ENCODE results near the gene STOML3.

Gene STOML3

DNA sequence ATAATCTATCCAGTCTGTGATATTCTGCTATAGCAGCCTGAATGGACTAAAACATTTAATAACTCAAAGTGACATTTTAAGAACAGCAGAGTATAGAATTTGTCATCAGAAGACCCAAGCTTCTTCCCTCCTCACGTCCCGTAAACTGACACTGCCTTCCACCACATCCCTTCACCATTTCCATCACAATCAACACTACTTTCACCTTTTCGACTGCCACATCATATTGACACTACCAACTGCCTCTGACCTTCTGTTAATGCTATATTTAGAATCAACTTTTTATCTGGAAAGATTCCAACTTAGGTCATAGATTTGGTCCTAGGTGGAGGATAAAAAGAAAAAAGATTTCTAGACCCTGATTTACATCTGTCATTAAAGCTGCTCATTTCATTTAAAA, 39.6 kb downstream of the STOML3 start:
- TF ChIP-seq FOXP2 (optimal IDR thresholded peaks at IDR 0.05; ENCODE audit: borderline replicate concordance, extremely low read depth, extremely low read length, insufficient read depth), result no peak
- TF ChIP-seq POLR2AphosphoS5 (IDR thresholded peaks at IDR 0.05; ENCODE audit: low read depth, low read length), result no peak
- TF ChIP-seq, protein P1, sequence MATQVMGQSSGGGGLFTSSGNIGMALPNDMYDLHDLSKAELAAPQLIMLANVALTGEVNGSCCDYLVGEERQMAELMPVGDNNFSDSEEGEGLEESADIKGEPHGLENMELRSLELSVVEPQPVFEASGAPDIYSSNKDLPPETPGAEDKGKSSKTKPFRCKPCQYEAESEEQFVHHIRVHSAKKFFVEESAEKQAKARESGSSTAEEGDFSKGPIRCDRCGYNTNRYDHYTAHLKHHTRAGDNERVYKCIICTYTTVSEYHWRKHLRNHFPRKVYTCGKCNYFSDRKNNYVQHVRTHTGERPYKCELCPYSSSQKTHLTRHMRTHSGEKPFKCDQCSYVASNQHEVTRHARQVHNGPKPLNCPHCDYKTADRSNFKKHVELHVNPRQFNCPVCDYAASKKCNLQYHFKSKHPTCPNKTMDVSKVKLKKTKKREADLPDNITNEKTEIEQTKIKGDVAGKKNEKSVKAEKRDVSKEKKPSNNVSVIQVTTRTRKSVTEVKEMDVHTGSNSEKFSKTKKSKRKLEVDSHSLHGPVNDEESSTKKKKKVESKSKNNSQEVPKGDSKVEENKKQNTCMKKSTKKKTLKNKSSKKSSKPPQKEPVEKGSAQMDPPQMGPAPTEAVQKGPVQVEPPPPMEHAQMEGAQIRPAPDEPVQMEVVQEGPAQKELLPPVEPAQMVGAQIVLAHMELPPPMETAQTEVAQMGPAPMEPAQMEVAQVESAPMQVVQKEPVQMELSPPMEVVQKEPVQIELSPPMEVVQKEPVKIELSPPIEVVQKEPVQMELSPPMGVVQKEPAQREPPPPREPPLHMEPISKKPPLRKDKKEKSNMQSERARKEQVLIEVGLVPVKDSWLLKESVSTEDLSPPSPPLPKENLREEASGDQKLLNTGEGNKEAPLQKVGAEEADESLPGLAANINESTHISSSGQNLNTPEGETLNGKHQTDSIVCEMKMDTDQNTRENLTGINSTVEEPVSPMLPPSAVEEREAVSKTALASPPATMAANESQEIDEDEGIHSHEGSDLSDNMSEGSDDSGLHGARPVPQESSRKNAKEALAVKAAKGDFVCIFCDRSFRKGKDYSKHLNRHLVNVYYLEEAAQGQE (IDR thresholded peaks at IDR 0.05; ENCODE audit: insufficient read depth in 1 of 2, low read depth in 2 of 2, low read length in 2 of 2), result no peak
- no peak for TF ChIP-seq TAF1 (IDR thresholded peaks at IDR 0.05; ENCODE audit: borderline replicate concordance, insufficient read depth, low read length)
- no peak for TF ChIP-seq SIN3A (IDR thresholded peaks at IDR 0.05; ENCODE audit: borderline replicate concordance, insufficient read depth, low read length)

DNA sequence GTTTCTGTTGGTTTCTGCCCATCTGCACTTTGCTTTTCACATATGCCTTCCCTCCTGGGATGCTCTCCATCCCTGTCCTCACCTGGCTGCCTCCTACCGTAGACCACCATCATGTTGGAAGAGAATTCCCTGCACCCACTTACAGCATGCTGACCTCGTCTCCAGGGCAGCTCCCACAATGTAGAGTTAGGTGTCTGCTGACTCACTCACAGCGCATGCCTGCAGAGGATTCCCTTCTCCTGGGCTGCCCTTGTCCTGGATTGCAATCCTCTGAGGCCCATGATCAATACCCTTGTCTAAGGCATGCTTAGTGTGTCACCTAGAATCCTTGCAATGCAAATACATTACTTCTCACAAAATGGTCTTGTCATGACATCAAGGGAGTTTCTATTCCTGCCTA, 43.6 kb downstream of the STOML3 start:
- no peak for TF ChIP-seq TAF1 (IDR thresholded peaks at IDR 0.05; ENCODE audit: borderline replicate concordance, insufficient read depth, low read length)

DNA sequence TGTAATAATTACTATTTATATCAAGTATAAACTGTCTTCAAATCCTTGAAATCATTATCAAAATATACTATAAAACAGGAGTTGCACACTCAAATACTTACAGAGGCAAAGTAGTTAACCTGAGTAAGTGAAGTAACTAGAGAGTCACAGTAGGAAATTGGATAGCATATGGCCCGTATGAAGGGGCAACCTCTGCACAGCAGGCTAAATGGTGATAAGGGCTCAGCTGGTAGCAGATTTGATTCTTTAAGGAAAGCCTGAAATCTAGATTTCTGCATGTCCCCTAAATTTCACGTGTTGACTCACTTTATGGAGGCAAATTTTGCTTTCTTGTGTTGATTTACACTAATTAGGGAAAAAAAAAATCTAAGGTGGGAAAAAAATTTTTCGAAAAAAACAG, 46.4 kb downstream of the STOML3 start:
- no peak for TF ChIP-seq TAF1 (IDR thresholded peaks at IDR 0.05; ENCODE audit: borderline replicate concordance, insufficient read depth, low read length)
- no peak for TF ChIP-seq POLR2AphosphoS5 (IDR thresholded peaks at IDR 0.05; ENCODE audit: low read depth, low read length)
- no peak for TF ChIP-seq FOXP2 (optimal IDR thresholded peaks at IDR 0.05; ENCODE audit: borderline replicate concordance, extremely low read depth, extremely low read length, insufficient read depth)
- TF ChIP-seq, protein P1 (IDR thresholded peaks at IDR 0.05; ENCODE audit: insufficient read depth in 1 of 2, low read depth in 2 of 2, low read length in 2 of 2), result no peak
- no peak for TF ChIP-seq SIN3A (IDR thresholded peaks at IDR 0.05; ENCODE audit: borderline replicate concordance, insufficient read depth, low read length)

DNA sequence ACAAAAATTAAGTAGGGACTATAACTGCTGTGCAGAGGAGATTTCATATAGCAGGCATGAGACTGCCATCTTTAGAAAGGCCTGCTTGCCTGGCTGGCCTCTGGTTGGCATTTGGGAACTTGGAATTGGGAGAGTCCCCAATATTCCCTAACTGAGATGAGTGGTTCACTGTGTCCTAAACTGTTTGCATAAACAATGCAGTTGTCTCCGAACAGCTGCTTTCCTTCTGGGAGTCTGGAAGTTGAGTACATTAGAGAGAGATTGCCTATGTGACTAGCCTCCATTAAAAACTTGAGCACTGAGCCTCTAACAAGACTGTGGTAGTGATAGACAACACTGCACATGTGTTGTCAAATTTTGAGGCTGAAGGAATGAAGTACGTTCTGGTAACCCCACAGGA, 47.4 kb downstream of the STOML3 start:
- no peak for TF ChIP-seq POLR2AphosphoS5 (IDR thresholded peaks at IDR 0.05; ENCODE audit: low read depth, low read length)
- no peak for TF ChIP-seq SIN3A (IDR thresholded peaks at IDR 0.05; ENCODE audit: borderline replicate concordance, insufficient read depth, low read length)
- TF ChIP-seq, protein P1 (IDR thresholded peaks at IDR 0.05; ENCODE audit: insufficient read depth in 1 of 2, low read depth in 2 of 2, low read length in 2 of 2), result no peak
- no peak for TF ChIP-seq TAF1 (IDR thresholded peaks at IDR 0.05; ENCODE audit: borderline replicate concordance, insufficient read depth, low read length)
- no peak for TF ChIP-seq FOXP2 (optimal IDR thresholded peaks at IDR 0.05; ENCODE audit: borderline replicate concordance, extremely low read depth, extremely low read length, insufficient read depth)

DNA sequence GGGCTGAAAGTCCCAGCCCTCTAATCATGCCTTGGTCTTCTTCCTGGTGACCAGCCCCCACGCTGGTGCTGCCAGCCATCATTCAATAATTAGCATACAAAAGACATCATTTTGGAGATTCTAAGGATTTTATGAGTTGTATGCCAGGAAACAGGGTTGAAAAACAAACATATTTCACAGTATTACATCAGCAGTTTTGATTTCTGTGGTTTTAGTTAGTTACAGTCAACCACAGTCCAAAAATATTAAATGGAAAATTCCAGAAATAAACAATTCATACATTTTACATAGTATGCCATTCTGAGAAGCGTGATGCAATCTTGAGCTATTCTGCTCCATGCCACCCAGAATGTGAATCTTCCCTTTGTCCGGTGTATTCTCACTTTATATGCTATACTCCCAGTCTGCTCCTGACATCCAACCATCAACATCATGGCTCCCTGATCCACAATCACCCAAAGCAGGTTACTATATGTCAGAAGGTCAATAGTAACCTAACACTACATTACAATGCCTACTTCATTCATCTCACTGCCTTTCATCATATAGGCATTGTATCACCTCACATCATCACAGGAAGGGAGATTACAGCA, 49.2 kb downstream of the STOML3 start:
- TF ChIP-seq FOXP2 (optimal IDR thresholded peaks at IDR 0.05; ENCODE audit: borderline replicate concordance, extremely low read depth, extremely low read length, insufficient read depth) (no peak), SIN3A (IDR thresholded peaks at IDR 0.05; ENCODE audit: borderline replicate concordance, insufficient read depth, low read length) (no peak), POLR2AphosphoS5 (IDR thresholded peaks at IDR 0.05; ENCODE audit: low read depth, low read length) (no peak), TAF1 (IDR thresholded peaks at IDR 0.05; ENCODE audit: borderline replicate concordance, insufficient read depth, low read length) (no peak)
- TF ChIP-seq, protein P1 (IDR thresholded peaks at IDR 0.05; ENCODE audit: insufficient read depth in 1 of 2, low read depth in 2 of 2, low read length in 2 of 2), result no peak

All from PFSK-1 (cell line).